ENCODE data around the gene RTN1.

Gene RTN1, protein sequence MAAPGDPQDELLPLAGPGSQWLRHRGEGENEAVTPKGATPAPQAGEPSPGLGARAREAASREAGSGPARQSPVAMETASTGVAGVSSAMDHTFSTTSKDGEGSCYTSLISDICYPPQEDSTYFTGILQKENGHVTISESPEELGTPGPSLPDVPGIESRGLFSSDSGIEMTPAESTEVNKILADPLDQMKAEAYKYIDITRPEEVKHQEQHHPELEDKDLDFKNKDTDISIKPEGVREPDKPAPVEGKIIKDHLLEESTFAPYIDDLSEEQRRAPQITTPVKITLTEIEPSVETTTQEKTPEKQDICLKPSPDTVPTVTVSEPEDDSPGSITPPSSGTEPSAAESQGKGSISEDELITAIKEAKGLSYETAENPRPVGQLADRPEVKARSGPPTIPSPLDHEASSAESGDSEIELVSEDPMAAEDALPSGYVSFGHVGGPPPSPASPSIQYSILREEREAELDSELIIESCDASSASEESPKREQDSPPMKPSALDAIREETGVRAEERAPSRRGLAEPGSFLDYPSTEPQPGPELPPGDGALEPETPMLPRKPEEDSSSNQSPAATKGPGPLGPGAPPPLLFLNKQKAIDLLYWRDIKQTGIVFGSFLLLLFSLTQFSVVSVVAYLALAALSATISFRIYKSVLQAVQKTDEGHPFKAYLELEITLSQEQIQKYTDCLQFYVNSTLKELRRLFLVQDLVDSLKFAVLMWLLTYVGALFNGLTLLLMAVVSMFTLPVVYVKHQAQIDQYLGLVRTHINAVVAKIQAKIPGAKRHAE
- total RNA-seq, result 0 to 0.18 (median 0.09) reads per million in 4 experiments

DNA sequence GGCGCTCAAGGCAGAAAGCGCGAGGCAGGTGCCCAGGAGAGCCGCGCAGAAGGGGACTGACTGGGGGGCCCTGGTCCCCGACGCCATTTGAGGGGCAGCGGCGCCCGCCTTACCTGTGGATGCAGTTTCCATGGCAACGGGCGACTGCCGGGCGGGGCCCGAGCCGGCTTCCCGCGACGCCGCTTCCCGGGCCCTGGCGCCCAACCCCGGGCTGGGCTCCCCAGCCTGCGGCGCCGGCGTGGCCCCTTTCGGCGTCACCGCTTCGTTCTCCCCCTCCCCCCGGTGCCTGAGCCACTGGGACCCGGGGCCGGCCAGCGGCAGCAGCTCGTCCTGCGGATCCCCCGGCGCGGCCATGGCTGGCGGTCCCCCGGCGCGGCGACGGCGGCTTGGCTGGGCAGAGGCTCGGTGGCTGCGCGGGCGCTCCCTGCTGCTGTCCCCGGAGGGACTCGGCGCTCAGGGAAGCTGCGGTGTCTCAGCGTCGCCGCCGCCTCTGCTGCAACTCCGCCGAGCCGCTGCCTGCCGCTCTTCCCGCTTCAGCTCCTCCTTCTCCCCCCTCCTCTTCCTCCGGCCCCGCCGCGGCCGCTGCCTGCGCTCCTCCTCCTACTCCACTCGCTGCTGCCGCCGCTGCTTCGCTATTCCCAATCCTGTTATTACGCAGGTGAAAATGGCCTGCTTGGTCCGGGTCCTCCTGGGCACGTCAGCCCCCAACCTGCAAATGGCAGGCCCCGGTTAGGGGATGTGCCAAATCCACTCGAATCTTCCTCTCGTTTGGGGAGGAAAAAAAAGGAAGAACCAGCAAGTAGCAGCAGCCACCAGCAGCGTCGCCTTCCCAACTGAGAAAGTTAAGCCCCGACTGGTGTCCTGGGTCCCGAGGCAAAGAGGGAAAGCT is at the start of gene RTN1:
RTN1 (minus strand) TSS at position 500 of the 889 bp plus-strand sequence; CDS start at position 354, 146 bp downstream.
- no peak for DNase-seq

DNA sequence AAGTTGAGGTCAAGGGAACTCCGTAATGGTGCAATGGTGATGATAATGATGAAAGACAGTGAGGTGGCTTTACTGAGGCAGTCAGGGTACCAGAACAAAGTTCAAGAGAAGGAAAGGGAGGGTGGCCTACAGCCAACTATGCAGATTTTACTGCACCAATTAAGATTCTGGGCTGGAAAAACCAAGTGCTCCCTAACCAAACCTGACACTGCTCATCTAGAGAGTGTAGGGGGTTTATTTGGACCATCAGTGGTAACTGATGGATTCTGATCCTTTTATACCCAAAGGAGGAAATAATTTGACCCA is 49.8 kb upstream of the RTN1 start:
- DNase-seq, result no peak

DNA sequence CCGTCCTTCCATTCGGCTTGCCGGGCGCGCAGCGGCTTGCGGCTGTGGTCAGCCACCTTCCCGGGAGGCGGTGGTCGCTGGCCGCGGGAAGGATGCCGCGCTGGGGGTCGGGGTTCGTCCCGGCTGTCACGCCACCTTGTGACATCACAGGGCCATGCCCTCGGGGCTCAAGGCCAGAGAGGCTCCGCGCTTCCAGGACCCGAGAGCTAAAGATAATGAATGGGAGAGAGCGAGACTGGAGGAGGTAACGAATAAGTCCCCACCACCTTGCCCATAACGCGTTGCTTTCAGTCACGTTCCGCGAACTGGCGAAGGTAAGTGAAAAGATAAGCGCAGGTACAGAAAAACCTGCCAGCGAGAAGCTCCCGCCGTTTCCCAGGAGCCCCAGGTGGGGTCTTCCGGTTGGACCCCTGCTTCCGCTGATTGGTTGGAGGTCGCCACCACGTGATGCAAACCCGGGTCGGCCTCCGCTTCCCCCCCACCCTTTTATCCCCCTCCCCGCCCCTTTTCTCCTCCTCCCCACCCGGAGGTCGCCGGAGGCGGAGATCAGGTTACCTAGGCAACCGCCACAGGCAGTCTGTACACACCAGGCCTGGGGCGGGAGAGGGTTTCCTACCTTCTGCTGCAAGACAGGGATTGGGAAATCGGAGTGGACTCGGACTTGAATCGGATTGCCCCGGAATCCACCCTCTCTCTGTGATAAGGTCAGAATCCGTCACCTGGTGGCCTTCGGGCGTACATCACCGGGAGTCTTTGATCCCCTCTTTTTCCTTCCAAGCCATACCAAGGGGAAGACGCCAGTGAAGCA is 49.2 kb upstream of the RTN1 start, which contains the start of gene LRRC9:
LRRC9 (plus strand) TSS at position 575 of the 808 bp plus-strand sequence.
- DNase-seq, result peak; percentile 44

DNA sequence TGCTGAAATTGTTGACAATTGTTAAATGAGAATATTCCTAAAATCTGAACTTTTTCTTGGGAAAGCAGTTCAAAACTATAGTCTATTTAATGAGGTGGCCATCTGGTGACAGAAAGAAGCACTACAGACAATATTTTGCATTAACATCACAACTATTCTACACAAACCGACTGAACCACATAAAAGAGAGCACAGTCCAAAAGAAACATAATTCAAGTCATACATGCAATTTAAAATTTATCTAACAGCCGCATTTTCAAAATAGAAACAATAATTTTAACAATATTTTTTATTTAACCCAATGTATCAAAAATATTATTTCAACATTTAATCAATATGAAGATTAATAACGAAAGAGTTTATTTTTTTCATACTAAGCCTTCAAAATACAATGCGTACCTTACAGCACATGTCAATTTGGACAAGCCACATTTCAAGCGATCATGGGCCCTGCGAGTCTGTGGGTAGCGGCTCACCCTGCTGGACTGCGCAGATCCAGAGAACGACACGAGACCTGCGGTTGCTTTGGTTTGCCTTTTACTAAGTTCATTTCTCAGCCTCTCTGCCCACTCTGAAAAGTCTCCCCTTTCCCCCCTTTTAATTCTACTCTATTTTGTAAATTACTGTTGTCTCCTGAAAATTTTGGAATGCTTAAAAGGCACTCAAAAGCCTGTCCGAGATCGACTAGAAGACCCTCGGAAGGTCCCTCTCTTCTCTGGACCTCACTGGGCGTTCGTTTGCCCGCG is 48.4 kb upstream of the RTN1 start:
- DNase-seq, result no peak

DNA sequence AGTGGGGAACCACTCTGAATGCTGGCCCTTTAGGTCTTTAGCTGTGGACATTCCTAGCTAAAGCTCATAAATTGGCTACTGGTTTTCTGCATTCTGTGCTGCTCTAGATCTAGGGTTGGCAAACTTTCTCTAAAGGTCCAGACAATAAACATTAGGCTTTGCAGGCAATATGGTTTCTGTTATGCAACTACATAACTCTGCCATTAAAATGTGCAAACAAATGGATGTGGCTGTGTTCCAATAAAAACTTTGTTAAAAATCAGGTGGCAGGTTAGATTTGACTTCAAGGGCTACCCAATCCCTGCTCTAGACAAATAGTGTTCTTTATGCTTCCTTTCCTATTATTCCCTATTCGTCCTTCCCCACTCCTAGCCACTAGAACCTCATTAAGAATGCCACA is 42.6 kb upstream of the RTN1 start:
- DNase-seq, result no peak

DNA sequence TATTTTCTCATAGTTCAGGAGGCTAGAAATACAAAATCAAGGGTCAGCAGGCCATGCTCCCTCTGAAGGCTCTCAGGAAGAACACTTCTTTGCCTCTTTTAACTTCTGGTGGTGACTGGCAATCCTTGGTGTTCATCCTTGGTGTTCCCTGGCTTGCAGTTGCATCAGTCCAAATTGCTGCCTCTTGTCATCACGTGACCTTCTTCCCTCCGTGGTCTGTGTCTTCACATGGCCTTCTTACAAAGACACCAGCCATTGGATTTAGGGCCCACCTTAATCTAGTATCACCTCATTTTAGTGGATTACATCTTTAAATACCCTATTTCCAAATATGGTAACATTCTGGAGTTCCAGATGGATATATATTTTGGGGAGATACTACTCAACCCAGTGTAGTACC is 41.9 kb upstream of the RTN1 start:
- no peak for DNase-seq

DNA sequence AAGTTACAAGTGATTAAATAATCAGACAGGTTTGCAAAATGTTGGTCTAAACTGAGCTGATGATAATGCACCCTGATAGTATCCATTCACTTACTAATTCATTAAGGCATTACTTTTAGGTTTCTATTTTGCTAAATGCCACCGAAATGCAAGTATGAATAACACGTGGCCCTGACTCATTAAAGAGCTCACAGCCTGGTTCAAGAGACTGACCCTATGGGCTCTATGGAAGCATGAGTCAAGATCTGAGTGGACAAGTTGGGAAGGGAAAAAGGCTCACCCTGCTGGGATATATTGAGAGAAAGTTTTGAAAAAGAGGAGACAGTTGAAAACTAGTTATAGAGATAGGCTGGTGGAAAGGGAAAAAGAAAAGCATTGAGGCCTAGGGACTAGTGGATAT is 34.6 kb upstream of the RTN1 start:
- no peak for DNase-seq

DNA sequence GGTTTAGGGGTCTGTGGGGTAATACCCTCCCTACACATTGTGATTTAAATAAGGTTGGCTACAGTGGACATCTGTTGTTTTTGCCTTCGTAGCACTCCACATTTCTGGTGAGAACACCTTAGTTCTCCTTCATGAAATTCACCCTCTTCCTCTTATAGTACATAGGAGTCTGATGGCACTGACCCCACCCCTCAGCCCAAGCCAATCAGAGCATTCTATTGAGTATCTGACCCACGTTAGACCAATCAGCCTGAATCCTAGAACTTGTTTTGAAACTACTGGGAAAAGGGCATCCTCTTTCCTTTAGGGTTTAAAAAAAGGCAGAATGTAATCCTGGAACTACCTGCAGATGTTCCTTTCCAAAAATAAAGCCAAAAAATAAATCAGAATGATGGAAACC is 33.6 kb upstream of the RTN1 start:
- DNase-seq, result no peak

DNA sequence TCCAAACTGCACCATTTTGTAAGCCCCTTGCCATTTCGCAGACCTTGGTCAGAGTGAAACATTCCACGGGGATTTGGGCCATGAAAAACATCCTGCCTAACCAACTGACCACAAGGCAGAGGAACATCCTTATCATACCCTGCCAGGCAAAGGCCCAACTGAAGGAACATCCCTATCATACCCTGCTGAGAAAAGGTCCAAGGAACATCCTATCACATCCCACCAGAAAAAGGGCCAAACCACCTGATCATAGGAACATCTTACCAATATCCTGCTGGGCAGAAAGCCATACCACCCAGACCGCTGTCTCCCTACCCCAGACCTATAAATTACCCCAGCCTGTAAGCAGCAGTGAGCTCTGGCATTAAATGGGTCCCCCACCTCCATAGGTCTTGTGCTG is 30.0 kb upstream of the RTN1 start:
- no peak for DNase-seq

DNA sequence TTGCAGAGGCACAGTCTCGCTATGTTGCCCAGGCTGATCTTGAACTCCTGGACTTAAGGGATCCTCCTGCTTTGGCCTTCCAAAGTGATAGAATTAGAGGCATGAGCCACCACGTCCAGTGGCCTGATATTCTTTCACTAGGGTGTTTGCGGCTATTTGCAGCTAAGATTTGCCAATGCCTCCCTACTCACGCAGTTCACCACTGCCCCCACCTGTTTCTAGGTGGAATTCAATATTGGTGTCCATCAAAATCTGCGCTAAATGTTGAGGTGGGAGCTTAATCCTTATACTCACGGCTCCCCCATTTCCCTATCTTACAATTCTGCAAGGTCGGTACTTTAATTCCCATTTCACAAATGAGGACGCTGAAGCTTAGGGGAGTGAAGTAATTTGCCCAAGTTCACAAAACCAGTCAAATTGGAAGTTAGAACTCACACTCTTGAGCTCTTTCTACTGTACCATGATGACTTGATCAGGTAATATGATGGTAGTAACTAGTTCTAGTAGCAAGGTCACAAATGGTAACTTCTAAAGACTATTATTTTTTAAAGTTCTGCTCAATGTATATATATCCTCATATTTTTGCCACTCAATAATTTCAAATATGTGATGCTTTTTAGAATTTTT is 27.3 kb upstream of the RTN1 start:
- DNase-seq, result no peak

DNA sequence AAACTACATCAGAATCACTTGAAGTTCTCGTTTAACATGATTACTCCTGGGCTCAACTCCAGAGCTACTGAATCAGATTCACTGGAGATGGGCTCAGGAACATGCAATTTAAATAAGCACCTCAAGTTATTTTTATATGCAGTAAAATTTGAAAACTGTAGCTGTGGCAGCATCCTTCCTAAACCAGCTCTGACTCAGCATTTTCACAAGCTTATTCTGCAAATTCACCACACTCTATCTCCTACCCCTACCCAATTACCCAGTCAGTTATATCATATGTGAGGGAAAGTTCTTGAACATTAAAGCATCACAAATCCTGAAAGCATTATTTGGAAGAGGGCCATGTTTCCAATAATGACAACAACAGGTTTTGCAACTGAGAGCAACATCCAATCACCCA is 25.1 kb upstream of the RTN1 start:
- DNase-seq, result no peak

DNA sequence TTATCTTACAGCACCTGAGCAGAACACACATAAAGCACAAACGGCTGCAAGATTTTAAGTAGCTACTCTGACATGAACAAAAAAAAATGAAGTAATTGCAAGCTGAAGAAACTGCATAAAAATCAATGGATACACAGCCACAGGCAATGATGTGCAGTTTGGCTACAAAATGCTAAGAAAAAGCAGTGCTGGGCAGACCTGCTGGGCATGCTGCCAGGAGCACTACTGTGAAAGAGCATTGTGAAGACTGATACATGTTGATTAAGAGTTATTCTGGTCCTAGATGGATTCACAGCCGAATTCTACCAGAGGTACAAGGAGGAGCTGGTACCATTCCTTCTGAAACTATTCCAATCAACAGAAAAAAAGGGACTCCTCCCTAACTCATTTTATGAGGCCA is 20.1 kb upstream of the RTN1 start:
- no peak for DNase-seq

DNA sequence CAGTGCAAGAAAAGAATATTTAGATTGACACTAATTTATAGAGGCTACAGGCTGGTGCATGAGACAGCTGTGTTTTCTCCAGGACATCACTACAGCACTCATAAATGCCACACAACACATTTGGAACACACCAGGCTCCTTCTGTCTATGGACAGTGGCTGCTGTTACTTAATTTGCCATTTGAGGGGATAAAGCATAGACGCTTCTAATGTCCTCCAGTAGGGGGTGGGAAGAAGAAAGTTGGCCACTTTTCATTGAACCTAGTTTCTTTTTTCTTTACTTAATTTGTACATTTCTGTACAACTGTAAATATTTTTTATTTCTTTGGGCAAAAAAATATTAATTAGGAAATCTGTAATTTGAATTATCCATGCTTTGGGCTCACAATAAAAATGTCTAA is 12.4 kb upstream of the RTN1 start:
- DNase-seq, result no peak

DNA sequence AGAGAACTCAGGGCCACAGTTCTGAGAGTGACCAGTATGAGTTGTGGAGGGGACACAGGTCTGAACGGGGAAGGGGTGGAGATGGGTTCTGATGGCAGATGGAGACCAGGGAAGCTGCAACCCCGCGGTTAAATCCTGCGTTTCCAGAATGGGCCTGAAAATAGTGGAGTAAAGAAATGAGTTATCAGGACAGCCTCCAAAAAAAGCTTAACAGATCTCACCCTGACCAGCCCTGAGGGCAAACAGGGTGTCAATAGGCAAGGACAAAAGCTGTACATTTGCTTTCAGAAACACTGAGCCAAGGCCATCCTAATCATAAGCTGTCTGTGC is 555 bp upstream of the RTN1 start:
- no peak for DNase-seq

DNA sequence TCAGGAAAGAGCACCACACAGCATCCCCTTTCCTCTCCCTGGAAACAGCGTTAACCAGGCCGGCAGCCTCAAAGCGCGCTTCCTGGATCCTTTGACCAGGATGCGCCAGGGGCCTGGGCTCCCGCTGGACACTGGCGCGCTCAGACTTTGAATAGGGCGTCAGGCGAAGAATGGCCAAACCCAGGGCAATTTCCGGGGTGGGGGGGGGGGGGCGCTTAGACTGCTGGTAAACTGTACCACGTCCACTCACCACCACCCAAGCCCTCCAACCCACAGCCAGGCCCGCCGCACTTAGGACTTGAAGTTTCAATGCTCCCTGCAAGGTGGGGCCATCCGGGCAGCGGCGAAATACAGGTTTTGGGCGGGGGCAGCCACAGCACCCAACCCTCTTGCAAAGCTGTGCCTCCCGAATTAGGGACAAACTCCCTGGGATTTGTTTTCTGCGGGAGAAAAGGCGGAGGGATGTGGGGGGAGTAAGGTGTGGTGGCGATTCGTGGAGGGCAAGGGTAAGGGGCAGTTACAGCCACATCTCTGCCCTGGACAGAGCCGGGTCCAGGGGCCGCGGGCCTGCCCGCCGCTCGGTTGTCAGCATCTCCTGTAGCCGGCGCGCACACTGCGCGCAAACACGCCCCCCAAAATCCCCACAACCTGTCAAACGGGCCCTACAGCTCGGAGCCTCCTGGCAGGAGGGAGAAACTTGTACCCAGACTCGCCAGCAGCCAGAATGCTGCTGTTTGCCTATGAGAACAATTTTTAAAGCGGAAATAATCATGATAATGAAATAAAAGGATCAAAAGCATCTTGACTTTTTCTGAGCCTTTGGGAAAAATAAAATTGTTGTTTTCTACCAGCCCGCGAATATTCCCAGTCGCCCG is 958 bp downstream of the RTN1 start:
- DNase-seq, result no peak

DNA sequence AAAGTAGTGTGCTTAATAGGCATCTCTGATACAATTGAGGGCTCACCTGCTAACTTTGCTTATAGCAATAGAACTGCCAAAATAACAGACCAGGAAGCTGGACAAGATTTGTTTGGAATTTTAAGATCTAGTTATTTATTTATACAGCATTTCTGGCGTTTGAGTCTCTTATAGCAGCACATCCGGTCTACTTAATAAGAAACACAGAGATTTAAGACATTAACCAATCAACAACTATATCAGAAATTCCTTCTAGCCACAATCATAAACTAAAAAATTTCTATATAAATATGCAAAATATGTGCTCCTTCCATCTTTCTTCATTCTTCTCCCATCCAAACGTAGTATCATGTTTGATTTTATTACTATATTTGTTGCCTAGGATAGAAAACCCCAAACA is 2.6 kb downstream of the RTN1 start:
- DNase-seq, result no peak

DNA sequence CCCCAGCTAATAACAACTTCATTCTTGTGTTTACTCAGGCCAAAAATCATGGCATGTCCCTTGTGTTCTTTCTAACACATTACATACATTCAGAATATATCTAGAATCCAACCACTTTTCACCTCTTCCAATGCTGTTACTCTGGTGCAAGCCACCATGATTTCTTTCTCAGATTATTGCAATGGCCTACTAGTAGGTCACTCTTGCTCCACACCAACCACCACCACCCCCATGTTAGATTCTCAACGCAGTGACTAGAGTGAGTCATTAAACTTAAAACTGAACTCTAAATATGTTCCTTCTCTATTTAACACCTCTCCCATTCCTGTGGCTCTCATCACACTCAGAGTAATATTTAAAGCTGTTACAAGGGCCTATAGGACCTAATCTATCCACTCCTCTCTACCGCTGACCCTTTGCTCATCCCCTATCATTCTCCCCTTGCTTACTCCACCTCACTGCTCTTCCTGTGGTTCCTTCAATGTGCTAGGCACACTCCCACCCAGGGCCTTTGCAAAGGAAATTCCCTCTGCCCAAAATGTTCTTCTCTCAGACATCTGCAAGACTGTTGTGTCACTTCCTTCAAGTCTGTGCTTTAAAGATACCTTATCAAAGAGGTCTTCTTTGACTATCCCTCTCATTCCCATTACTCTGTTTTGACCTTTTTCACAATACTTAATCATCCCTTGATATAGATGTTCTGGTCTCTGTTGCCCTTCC is 6.6 kb downstream of the RTN1 start:
- DNase-seq, result no peak

DNA sequence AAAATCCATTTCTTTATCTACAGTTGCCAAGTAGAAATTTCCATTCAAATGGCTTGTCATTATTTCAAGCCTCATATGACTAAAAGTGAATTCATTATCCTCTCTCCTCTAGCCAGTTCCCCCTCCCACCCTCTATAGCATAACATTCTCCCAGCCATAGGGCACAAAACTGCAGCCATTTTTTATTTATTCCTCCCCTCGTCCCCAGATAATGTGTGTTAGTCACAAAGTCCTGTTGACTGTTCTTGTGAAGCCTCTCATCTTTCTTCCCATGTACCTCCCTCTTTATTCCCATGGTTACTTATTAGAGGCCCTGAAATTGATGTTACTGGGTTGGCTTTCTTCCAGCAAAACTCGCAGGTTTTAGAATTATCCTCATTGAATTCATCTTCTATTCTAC is 13.2 kb downstream of the RTN1 start:
- no peak for DNase-seq

DNA sequence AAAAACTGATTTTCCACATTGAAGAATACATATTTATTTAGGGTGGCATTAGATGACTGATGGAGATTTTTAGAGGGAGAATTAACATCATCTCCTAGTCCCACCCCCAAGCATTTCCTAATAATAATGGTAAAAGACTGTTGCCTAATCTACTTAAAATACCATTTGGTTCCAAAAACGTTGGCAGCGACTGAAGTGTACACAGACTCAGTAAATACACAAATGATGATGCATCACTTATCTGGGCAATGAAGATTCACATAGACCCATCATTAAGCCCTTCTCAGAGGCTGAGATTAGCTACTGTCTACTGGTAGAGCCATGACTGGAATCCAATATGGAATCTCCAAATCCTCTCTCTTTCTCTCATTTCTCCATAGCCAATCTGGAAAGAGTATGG is 18.2 kb downstream of the RTN1 start:
- no peak for DNase-seq

DNA sequence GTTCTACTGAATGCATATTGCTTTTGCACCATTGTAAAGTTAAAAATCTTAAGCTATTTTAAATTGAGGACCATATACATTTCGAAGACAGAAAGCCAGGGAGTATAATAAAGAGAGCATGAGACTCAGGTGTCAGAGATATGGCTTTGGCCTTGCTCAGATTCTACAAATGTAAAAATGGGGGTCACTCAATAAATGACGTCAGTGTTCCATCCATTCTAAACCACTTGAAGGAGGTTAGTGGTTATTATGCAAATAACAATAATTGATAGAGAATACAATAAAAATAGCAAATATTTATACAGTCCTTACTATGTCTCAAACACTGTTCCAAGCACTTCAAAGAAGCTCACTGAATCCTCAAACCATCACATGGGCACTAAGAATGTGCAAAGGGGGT is 20.1 kb downstream of the RTN1 start:
- DNase-seq, result no peak
